NCI-H748 (cell line): ENCODE results near the gene IRF2.
A peak's percentile ranks its signal among the peaks of the same experiment; 100 is the strongest.
"Not testable (repeated sequence)": the region's sequence is repeated elsewhere in the genome, so short reads cannot be mapped to it uniquely, and the experiment has no call there.

Experiments used
- DNase-seq: peaks from one replicate; lab custom pipeline; 2025; ENCODE audit not compliant: unreplicated experiment; lab: John Stamatoyannopoulos, UW

Gene IRF2

DNA sequence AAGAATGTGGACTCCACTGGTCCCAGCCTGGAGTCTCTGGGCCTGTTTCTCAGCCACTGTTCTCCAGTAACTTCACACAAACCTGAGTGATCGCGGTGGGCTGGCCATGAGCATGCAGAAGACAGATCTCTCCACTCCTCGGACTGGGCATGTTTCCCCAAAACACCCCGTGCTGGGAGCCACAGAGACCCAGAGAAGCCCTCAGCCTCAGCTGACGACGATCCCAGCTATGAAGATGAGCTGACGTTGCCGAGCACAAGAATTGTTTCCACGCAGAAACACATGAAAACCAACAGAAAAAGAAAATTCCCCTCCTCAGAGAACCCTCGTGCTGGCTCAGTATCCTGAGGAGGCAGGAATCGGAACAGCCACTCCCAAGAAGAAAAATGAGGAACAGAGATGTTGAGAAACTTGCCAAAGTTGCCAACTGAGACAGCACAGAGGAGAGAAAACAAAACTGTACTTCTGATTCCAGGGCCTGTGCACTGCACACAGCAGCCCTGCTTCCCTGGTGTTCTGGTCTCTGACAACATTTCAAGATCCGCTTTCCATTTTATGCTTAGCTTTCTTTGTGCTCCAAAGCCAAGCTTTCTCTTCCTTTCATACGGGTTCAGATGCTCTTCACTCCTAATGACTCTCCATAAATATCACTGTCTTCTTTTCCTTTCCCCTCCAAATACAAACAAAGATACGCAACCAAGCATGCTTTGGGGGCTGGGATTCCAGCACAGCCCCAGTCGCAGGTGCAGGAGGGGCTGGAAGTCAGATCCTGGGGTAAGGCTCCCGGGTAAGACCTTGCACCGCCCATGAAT lies 81.4 kb downstream of the IRF2 start:
- DNase-seq, result no peak

GRCh38 chr4:184392316-184392715 lies 82.0 kb downstream of the IRF2 start:
- no peak for DNase-seq

GRCh38 chr4:184389978-184390900 lies 84.1 kb downstream of the IRF2 start:
- no peak for DNase-seq

GRCh38 chr4:184388106-184388505 lies 86.2 kb downstream of the IRF2 start:
- no peak for DNase-seq

DNA sequence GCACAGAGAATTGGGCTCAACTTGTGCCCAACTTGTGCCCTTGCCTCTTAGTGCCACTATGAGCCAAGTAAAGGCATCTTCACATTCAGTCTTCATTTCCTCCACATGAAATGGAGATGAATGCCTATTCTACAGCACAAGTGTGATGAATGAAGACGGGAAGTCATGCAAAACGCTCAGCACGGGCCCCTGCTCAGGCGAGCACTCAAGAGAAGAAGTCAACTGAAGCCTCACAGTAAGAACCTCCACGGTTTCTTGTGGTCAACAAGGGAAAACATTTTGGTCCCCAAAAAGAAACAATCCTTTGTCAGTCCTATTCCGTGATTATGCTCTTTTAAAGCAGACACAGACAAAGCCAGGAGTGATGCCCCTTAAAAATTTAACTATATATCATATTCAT lies 87.0 kb downstream of the IRF2 start:
- no peak for DNase-seq

DNA sequence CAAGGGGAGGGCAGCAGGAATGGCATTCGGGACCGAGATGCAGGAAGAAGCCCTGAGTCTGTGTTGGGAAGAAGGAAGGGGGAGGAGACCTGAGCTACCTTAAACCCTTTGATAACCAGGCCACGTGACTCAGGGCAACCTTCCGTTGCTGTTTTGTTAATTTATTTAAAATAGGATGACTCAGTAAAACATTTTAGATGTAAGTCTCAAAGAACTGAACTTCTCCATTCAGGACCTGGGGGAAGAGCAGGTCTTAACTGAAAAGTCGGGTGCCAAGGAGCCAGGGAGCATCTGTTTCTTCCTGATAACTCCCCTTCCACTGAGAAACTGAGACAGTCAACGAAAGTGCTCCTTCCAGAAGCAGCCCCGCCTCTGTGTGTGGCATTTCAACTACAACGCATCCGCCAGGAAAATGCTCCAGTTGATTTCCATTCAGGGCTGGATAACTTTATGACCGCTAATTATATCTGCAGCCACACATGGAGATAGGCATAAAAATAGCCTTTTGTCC lies 88.0 kb downstream of the IRF2 start:
- DNase-seq, result peak; percentile 68

- DNase-seq, result peak; percentile 46
These were observed 88.6 kb downstream of the IRF2 start for GRCh38 chr4:184385705-184386141.

- no peak for DNase-seq
These were observed 89.4 kb downstream of the IRF2 start for GRCh38 chr4:184384810-184385557.

GRCh38 chr4:184384056-184384809 lies 90.1 kb downstream of the IRF2 start:
- DNase-seq, result no peak

- DNase-seq, result no peak
These were observed 90.8 kb downstream of the IRF2 start for GRCh38 chr4:184383497-184384055.

- peak; percentile 43 for DNase-seq
These were observed 92.0 kb downstream of the IRF2 start for GRCh38 chr4:184382189-184382846.

GRCh38 chr4:184380707-184381106 lies 93.6 kb downstream of the IRF2 start:
- no peak for DNase-seq

DNA sequence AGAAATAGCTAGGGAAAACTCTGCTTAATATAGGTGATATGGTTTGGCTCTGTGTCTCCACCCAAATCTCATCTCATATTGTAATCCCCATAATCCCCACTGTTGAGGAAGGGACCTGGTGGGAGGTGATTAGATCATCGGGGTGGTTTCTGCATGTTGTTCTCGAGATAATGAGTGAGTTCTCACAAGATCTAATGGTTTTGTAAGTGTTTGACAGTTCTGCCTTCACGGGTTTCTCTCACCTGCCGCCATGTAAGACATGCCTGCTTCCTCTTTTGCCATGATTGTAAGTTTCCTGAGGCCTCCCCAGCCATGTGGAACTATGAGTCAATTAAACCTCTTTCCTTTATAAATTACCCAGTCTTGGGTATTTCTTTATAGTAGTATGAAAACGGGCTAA lies 94.1 kb downstream of the IRF2 start:
- DNase-seq, result not testable (repeated sequence)

DNA sequence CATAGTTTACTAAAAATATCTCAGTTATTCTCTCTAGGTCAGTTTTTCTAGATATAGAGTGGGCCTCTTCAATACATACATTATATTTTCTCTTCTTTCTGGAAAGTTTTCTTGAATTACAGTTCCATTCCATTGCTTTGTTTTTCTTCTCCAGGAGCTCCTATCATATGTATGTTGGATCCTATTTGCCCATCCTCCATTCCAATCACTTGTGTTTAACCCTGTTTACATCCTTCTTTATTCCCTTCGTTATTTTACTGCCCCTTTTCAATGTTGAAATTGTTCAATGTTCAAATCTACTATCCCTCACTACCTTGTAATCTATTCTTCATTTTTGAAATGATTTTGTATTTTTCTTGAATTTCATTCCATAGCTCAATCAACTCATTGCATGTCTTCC lies 97.4 kb downstream of the IRF2 start:
- no peak for DNase-seq

DNA sequence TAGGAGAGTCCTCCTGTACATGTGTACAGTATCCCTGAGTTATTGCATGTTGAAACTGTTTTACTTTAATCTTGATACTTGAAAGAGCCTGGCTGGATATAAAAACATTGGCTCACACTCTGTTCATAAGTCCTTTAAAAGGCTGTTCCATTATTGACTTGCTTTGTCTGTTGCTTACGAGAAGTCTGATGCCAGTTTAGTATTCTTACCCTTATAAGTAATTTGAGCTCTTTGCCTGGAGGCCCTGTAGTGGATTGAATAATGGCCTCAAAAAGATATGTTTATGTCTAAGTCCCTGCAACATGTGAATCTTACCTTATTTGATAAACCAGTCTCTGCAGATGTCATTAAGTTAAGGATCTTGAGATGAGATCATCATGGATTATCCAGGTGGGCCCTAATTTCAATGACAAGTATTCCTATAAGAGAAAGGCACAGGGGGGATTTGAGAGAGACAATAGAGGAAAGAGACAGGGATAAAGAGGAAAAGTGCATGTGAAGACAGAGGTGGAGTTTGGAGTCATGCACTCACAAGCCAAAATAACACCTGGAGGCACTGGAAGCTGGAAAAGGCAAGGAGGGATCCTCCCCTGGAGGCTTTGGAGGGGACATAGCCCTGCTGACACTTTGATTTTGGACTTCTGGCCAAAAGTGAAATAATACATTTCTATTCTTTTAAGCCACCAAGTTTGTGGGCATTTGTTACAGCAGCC lies 98.1 kb downstream of the IRF2 start:
- DNase-seq, result no peak

DNA sequence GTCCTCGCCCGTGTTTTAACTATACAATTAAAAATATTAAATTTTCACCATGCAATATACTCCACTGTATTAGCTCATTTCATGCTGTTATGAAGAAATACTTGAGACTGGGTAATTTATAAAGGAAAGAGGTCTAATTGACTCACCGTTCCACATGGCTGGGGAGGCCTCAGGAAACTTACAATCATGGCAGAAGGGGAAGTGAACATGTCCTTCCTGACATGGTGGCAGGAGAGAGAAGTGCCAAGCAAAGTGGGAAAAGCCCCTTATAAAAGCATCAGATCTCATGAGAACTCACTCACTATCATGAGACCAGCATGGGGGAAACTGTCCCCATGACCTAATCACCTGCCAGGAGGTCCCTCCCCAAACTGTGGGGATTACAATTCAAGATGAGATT lies 98.7 kb downstream of the IRF2 start:
- not testable (repeated sequence) for DNase-seq

GRCh38 chr4:184375027-184375426 lies 99.3 kb downstream of the IRF2 start:
- DNase-seq, result no peak

DNA sequence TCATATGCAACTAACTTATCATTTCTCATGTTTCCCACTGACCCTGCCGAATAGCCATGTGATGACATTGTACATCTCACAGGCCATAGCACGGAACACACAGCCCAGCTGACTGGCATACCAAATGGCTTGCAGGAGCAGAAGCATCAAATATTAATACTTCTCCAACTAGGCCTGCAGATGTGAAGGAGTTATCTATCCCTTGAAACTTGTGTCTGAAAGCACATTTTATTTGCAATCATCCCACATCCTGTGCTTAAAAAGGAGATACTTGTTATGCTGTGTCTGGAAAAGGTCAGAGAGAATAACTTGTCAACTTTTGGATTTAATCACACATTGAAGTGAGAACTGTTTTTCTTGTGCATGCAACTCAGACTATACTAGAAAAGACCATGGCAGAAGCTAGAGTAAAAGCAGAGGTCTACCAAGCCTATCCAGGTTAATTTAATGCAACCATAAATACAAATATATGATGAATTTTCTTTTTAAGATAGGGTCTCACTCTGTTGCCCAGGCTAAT lies 100.4 kb downstream of the IRF2 start:
- DNase-seq, result no peak

DNA sequence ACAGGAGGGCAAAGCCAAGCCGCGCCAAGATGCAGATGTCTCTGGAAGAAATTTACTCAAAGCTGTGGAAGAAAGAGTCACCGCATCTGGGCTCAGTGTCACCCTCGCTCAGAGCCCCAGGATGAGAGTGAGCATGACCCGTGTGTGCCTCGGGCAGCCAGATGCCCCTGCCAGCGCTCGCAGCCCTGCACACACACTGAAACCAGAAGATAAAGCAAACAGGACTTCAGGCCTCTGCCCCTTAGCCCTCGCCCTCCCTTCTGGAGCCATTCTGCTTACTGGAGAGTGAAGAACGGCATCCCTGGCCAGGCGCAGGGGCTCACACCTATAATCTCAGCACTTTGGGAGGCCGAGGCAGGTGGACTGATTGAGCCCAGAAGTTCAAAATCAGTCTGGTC lies 103.0 kb downstream of the IRF2 start:
- DNase-seq, result no peak
